Spleen (tissue), 11 donors: ENCODE measurements around the gene FAM3C. TPM values are rescaled to one million over a fixed set of nuclear protein-coding genes. Genes with fewer than 3 reads are reported as not detected.

ENCODE experiments used
- DNase-seq: peaks from one replicate; pipeline ENCODE4 v3.0.0-alpha.2; 2020
- H3K27ac ChIP-seq, 8 donors: fragments of 200-600 bp; sonication (generic) in 7 of 8; 1 replicate in 4 of 8; 2 replicates in 4 of 8; pipeline versions ENCODE4 v1.5.0 to v1.8.0; 2016 to 2021; ENCODE audit warnings: inconsistent platforms in 4 of 8, mild to moderate bottlenecking in 4 of 8, moderate library complexity in 1 of 8
- H3K27me3 ChIP-seq, 7 donors: fragments of 200-600 bp; sonication (generic) in 6 of 7; replicated peaks in 1 of 7; 1 replicate in 4 of 7; 2 replicates in 3 of 7; pipeline versions ENCODE4 v1.5.0 to v1.8.0; 2016 to 2021; ENCODE audit warnings: inconsistent platforms in 3 of 7, mild to moderate bottlenecking in 1 of 7
- H3K36me3 ChIP-seq, 6 donors: fragments of 200-600 bp; sonication (generic) in 5 of 6; 1 replicate in 4 of 6; 2 replicates in 2 of 6; pipeline versions ENCODE4 v1.5.0 to v1.8.0; 2016 to 2021; ENCODE audit warnings: inconsistent platforms in 2 of 6
- H3K4me1 ChIP-seq, 6 donors: fragments of 200-600 bp; sonication (generic) in 5 of 6; 1 replicate in 3 of 6; 2 replicates in 3 of 6; pipeline versions ENCODE4 v1.5.0 to v1.8.0; 2016 to 2021; ENCODE audit warnings: inconsistent platforms in 3 of 6
- H3K4me3 ChIP-seq, 8 donors: fragments of 200-600 bp; sonication (generic) in 7 of 8; 1 replicate in 4 of 8; 2 replicates in 4 of 8; pipeline versions ENCODE4 v1.5.0 to v1.8.0; 2016 to 2021; ENCODE audit warnings: inconsistent platforms in 4 of 8, mild to moderate bottlenecking in 4 of 8, moderate library complexity in 2 of 8
- H3K9me3 ChIP-seq, 8 donors: fragments of 200-600 bp; sonication (generic) in 7 of 8; 1 replicate in 4 of 8; 2 replicates in 4 of 8; pipeline versions ENCODE4 v1.5.0 to v1.8.0; 2016 to 2021; ENCODE audit warnings: inconsistent platforms in 4 of 8
- POLR2A ChIP-seq, 3 donors: fragments of 450-650 bp; IDR thresholded peaks; one replicate each; pipeline ENCODE4 v1.5.1; 2017; ENCODE audit warnings: antibody characterized with exemption in 3 of 3, mild to moderate bottlenecking in 1 of 3
- POLR2AphosphoS5 ChIP-seq, 3 donors: sonication (generic); formaldehyde crosslinking; IDR thresholded peaks; one replicate each; pipeline ENCODE4 v1.5.1; 2017; ENCODE audit warnings: antibody characterized with exemption in 3 of 3
- WGBS, 5 donors: extraction: QIAGEN DNeasy Blood & Tissue Kit in 3 of 5; methylation state at CpG; one replicate each; pipeline versions ENCODE4 v1.1.5 to v1.1.7; 2013 to 2018; 5-methylcytosine and 5-hydroxymethylcytosine counted together
- intact Hi-C: fragments of 100-400 bp; cut with DNase I; formaldehyde crosslinking; loops from one replicate; pipeline ENCODE4 v1.15.0; 2023; ENCODE audit warnings: low total_unique reads
- polyA plus RNA-seq, 3 donors: library from polyadenylated mRNA; stranded (reverse); fragments of 200-250 nt; gene quantifications; one replicate each; pipeline ENCODE4 v1.2.1, GENCODE V29; 2013
- total RNA-seq, 7 donors: library from RNA; depleted of rRNA in 3 of 7; stranded (reverse); fragments of >200 nt in 3 of 7; fragmentation: NEBNext Ultra II Directional in 4 of 7; extraction: Animal tissue kit (Norgen Biotek cat#: 25700) in 4 of 7; gene quantifications; one replicate each; pipeline versions ENCODE4 v1.1.0 to v1.2.1, GENCODE V29; 2016 to 2021
- TF ChIP-seq, protein P1 (sequence below), 11 experiments: fragments of 200-600 bp in 7 of 11; fragments of 450-650 bp in 4 of 11; sonication (generic) in 4 of 11; IDR thresholded peaks in 8 of 11; conservative IDR thresholded peaks in 3 of 11; 1 replicate in 7 of 11; 2 replicates in 4 of 11; pipeline versions ENCODE4 v1.4.0 to v1.8.0; 2016 to 2021; ENCODE audit warnings: antibody characterized with exemption in 11 of 11, inconsistent platforms in 4 of 11, mild to moderate bottlenecking in 1 of 11
- donor health status: healthy with polysubstance abuse.
- donor health status: DM: no; HTN: no; CAD: no; lungs with moderate emphysema.
- donor health status: DM: no; HTN: no; CAD: no.
- donor health status: Bipolar disorder and iron deficiency.
- donor health status: healthy.
- donor health status: DM: no; HTN: no; CAD: no.
- donor health status: DM: yes; HTN: yes; CAD: no.

Gene FAM3C
- total and polyA plus RNA-seq, 10 donors, result 35.4 to 69.2 (median 54.1) TPM

DNA sequence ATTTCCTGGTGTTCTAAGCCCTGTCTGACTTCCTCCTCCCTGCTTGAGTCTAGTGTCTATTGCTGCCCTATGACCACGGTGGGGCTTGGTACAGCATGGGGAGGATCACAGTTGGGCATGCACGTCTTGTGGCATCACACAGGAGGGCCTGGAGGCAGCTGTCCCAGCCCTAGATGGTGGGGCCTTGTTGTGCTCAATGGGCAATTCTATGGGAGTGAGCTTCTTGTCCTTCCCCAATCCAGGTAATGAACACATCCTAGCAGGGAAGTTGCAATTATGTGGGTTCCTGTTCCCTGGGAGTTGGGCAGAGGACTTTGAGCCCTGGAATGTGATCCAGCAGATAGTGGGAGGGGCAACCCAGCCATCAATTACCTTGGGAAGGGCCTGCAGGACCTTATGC, 10.8 kb upstream of the FAM3C start:
- no peaks in the 10 kb centered on the region for H3K36me3 ChIP-seq
- no peak for DNase-seq
- no peaks in the 10 kb centered on the region for H3K9me3 ChIP-seq
- intact Hi-C loops, result no loop called here
- no peak overlapping the region for H3K27ac ChIP-seq
- H3K27me3 ChIP-seq, result no peaks in the 10 kb centered on the region
- 71 to 86% (median 76%) methylated on average over 2 of the region's 2 CpGs for WGBS, 5 donors
- TF ChIP-seq POLR2A (IDR thresholded peaks at IDR 0.05), result no peak
- TF ChIP-seq, protein P1, sequence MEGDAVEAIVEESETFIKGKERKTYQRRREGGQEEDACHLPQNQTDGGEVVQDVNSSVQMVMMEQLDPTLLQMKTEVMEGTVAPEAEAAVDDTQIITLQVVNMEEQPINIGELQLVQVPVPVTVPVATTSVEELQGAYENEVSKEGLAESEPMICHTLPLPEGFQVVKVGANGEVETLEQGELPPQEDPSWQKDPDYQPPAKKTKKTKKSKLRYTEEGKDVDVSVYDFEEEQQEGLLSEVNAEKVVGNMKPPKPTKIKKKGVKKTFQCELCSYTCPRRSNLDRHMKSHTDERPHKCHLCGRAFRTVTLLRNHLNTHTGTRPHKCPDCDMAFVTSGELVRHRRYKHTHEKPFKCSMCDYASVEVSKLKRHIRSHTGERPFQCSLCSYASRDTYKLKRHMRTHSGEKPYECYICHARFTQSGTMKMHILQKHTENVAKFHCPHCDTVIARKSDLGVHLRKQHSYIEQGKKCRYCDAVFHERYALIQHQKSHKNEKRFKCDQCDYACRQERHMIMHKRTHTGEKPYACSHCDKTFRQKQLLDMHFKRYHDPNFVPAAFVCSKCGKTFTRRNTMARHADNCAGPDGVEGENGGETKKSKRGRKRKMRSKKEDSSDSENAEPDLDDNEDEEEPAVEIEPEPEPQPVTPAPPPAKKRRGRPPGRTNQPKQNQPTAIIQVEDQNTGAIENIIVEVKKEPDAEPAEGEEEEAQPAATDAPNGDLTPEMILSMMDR (IDR thresholded peaks at IDR 0.05 in 8 of 11, conservative IDR thresholded peaks at IDR 0.05 in 3 of 11), result no peak
- TF ChIP-seq POLR2AphosphoS5 (IDR thresholded peaks at IDR 0.05), result no peak
- H3K4me1 ChIP-seq, result no peaks in the 10 kb centered on the region
- no peak overlapping the region for H3K4me3 ChIP-seq

DNA sequence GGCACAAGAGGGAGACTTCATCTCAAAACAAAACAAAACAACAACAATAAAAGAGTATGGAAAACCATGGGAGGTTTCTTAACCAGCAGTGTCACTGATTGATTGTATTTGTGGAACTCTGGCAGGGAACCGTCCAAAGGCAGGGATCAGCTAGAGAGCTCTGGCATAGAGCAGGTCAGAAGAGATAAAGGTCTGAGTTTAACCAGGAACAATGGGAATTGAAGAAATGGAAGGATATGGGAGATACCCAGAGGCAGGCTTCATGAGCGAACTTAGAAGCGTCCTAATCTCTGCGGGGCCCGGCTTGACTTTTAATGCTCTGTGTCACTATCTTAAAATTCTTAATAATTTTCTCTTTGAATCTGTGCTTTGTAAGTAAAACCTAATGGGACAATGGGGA, 10.4 kb upstream of the FAM3C start:
- intact Hi-C loops, result no loop called here
- DNase-seq, result no peak
- H3K9me3 ChIP-seq, result no peaks in the 10 kb centered on the region
- H3K4me1 ChIP-seq, result no peaks in the 10 kb centered on the region
- no peaks in the 10 kb centered on the region for H3K27me3 ChIP-seq
- TF ChIP-seq, protein P1 (IDR thresholded peaks at IDR 0.05 in 8 of 11, conservative IDR thresholded peaks at IDR 0.05 in 3 of 11), result no peak
- TF ChIP-seq POLR2AphosphoS5 (IDR thresholded peaks at IDR 0.05), result no peak
- no peak for TF ChIP-seq POLR2A (IDR thresholded peaks at IDR 0.05)
- no peak overlapping the region for H3K4me3 ChIP-seq
- WGBS, 5 donors, result 96 to 97% (median 97%) methylated on average over 5 of the region's 5 CpGs
- H3K27ac ChIP-seq, result no peak overlapping the region
- no peaks in the 10 kb centered on the region for H3K36me3 ChIP-seq

DNA sequence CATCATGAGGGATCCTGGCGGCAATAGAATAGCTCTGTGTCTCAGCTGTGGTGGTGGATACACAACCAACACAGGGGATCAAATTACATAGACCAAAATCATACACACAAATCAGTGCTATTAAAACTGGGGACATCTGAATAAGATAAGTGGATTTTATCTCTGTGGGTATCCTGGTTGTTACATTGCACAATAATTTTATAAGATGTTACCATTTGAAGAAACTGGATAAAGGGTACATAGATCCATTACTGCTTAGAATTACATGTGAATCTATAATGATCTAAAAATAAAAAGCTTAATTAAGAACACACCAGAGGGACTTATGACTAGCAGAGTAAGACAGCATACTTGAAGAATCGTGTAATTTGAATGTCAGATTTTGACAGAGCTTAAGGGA, 8.2 kb upstream of the FAM3C start:
- intact Hi-C loops, result no loop called here

DNA sequence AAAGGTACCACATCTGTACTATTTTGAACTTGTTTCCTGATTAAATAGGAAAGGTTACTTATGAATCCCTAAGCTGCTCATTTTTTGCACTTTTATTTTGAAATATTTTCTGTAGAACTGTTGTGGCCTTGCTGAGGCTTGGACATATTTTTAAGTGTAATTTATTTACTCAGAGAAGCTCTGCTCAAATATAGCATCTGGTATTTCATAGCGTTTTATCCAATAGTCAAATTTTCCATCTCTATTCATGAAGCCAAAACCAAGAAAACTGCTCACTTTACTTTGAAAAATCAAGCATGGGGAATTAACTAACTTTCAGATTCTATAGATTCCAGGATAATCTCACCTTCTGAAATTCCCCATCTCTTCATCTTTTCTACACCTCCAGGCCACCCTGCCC, 6.6 kb upstream of the FAM3C start:
- no peak for DNase-seq
- no peaks in the 10 kb centered on the region for H3K4me1 ChIP-seq
- no peaks in the 10 kb centered on the region for H3K27me3 ChIP-seq
- intact Hi-C loops, result no loop called here
- H3K27ac ChIP-seq, result no peak overlapping the region
- TF ChIP-seq POLR2A (IDR thresholded peaks at IDR 0.05) (no peak), POLR2AphosphoS5 (IDR thresholded peaks at IDR 0.05) (no peak)
- TF ChIP-seq, protein P1 (IDR thresholded peaks at IDR 0.05 in 8 of 11, conservative IDR thresholded peaks at IDR 0.05 in 3 of 11), result no peak
- 54 to 66% (median 63%) methylated on average over 1 of the region's 1 CpG for WGBS, 5 donors
- H3K9me3 ChIP-seq, result no peaks in the 10 kb centered on the region
- H3K36me3 ChIP-seq, result no peaks in the 10 kb centered on the region
- H3K4me3 ChIP-seq, result no peak overlapping the region

More for the DNA sequence above, 8.2 kb upstream of the FAM3C start:
- Histone ChIP-seq H3K4me1 (no peaks in the 10 kb centered on the region), H3K27me3 (no peaks in the 10 kb centered on the region), H3K9me3 (no peaks in the 10 kb centered on the region), H3K36me3 (no peaks in the 10 kb centered on the region), H3K4me3 (no peak overlapping the region), H3K27ac (no peak overlapping the region)
- DNase-seq, result no peak
- WGBS, 5 donors, result 86 to 97% (median 93%) methylated on average over 2 of the region's 2 CpGs
- TF ChIP-seq POLR2A (IDR thresholded peaks at IDR 0.05), result no peak
- TF ChIP-seq POLR2AphosphoS5 (IDR thresholded peaks at IDR 0.05), result no peak
- TF ChIP-seq, protein P1 (IDR thresholded peaks at IDR 0.05 in 8 of 11, conservative IDR thresholded peaks at IDR 0.05 in 3 of 11), result no peak
